GM18867 (cell line): ENCODE data around the gene PROK2.

ENCODE experiments used
- ATAC-seq: cut with Tn5 transposase; IDR thresholded peaks from one replicate; pipeline ENCODE4 v1.9.1; 2021; ENCODE audit warnings: mild to moderate bottlenecking, moderate library complexity; ENCODE audit not compliant: unreplicated experiment

The PROK2 gene

DNA sequence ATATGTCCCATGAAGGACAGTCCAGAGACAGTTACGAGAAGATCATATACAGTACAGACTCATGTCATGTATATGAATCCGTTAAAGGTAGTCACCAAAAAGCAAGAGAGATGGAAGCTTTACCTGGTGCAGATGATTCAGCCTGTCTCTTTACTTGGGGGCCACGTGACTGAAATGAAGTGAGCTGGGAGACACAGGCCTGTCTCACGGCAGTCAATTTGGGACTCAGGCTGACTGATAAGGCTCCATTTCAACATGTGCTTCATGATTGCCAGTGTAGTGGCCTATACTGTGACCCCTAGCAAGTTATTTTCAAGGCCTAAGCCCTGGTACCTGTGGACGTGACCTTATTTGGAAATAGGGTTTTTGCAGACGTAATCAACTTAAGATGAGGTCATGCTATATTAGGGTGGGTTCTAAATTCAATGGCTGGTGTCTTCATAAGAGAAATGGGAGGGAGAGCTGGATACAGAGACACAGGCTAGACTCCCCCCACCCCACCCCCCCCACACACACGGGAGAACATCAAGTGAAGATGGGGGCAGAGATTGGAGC, 3.0 kb upstream of the PROK2 start:
- ATAC-seq = no peak

DNA sequence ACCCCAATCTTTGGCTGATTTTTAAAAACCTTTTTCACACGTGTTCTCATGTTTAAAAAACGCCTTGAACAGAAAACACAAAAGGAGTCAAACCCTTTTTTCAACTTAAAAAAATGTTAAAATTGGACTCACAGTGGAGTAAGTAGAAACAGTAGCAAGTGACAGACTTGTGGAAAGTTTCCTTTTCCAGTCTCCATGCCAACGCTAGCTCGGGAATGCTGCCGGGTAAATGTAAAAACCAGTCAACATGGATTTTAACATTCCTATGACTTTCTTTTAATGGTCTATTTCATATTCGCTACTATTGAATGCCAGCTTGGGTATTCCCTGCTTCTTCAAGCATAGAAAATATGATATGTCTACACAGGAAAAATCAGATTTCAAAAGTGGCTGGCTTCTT, 1.6 kb upstream of the PROK2 start:
- no peak for ATAC-seq

DNA sequence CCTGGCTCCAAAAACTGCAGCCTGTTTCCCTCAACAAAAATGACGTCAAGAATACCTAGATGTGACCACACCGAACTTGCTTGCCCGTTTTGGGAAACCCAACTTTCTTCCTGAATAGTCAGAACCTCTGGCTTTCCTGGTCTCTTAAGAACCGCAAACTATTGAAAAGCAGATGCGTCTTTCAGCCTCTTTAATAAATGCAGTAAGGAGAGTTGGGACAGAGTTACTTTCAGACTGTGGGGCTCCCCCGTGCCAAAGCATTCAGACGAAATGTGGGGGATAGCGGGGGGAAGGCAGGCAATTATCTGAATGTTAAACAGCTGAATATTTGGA, 1.2 kb upstream of the PROK2 start:
- ATAC-seq = no peak

- no peak for ATAC-seq
Observed at GRCh38 chr3:71785532-71786216, 726 bp upstream of the PROK2 start.

- ATAC-seq = no peak
Observed at GRCh38 chr3:71784201-71784913, 591 bp downstream of the PROK2 start.

DNA sequence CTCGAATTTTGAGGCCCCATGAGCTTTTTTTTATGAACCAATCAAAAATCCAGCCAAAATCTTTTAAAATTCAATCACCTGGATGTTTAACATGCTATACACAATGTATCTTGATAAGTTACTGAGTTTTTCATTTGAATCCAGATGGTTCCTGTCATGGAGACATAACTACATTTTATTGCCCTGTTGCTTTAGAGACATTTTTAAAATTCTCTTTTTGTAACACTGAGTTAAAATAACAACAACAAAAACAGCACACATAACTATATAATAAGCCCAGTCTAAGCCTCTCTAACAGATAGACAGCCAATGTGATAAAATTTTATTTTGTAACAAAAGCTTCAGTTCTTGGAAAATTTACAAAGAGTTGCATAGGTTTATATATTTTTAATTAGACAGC, 1.8 kb downstream of the PROK2 start:
- ATAC-seq = no peak

DNA sequence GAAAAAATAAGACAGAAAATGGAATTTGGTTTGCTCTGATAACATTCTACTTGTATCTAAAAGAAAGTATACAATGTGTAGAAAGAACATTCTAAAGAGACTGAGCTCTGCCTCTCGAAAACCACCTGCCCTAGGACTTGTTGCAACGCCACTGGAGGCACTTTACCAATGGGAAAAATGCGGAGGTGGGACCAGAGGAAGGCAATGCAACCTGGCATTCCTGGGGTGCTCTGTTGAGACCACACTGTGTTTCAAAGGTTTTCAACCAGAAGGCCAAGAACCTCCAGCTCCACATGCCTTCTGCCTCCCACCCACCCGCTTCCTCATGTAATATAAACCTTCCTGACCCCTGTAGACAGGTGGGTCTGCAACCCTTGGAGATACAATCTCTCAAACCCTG, 4.5 kb downstream of the PROK2 start:
- ATAC-seq = no peak

DNA sequence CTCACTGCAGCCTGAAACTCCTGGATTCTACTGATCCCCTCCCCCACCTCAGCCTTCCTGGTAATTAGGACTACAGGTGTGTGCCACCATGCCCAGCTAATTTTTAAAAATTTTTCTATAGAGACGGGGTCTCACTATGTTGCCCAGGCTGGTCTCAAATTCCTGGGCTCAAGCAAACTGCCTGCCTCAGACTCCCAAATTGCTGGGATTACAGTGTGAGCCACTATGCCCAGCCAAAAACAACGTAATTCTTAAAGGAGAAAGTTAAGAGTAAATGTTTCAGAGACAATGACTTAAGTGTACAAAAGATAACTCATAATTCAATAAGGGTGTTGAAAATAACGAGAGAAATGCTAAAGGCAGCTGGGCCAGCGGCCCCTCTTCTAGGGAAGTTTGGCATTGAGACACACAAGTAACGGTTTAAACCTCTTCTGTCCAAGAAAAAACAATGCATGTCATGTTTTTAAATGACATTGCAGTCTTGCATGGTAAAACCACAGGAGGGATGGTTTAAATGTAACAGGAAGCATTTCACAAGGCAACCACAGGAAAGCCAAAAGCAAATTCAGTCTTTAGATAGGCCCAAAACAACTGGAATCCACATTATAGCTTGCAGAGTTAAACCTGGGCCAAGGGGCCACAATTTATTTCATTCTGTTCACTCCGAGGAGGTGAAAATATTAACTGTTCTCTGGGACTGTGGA, 5.1 kb downstream of the PROK2 start:
- ATAC-seq = no peak

DNA sequence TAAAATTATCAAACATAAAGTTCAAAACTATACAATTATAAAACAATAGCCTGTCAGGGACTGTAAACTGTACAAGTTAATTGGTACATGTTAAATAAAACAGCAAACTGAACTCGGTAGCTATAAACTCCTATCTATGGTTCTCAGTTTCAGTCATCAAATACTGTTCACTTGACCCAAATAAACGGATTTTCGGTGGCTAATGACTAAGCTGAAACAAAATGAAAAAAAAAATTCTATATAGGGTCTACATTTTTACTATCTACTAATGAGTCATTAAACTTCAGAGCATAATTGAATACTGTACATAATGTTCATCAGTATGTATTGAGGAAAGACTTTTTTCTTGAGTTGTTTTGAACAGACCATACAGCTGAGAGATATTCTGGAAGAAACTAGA, 6.6 kb downstream of the PROK2 start:
- no peak for ATAC-seq

DNA sequence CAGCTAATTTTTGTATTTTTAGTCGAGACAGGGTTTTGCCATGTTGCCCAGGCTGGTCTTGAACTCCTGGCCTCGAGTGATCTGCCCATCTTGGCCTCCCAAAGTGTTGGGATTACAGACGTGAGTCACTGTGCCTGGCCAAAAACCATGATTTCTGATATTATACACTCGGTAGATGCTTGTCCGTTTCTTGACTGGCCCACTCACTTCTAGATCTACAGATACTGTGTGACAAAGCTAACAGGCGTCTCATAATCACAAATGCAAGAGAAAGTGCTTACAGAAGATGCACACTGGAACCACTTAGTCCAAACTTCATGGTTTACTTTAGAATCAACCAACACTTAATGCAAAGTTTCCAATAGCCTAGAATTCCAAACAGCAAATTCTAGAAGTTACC, 8.4 kb downstream of the PROK2 start:
- ATAC-seq = no peak

- no peak for ATAC-seq
Observed at GRCh38 chr3:71771884-71772283, 13.1 kb downstream of the PROK2 start.

- no peak for ATAC-seq
Observed at GRCh38 chr3:71771126-71771525, 13.8 kb downstream of the PROK2 start.

- ATAC-seq = no peak
Observed at GRCh38 chr3:71763426-71763825, 21.5 kb downstream of the PROK2 start.

GRCh38 chr3:71760140-71760539, 24.8 kb downstream of the PROK2 start:
- no peak for ATAC-seq

GRCh38 chr3:71759401-71759800, 25.5 kb downstream of the PROK2 start:
- no peak for ATAC-seq

DNA sequence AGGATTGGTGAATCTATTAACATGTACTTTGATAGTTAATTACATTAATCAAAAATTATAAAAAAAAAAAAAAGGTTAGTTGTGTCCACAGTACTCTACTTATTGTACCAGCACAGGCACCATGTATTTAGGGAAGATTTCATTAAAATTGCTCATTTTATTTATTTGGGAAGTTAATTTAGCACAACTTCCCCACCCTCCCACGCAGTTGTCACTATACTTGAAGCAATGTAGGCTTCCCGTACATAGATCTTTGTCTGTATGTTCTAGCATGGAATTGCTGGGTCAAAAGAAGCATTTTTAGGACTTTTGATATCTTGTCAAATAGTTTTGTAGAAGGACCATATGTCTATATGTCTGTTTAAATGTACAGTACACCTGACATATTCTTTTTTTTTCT, 26.9 kb downstream of the PROK2 start:
- ATAC-seq = no peak

- no peak for ATAC-seq
Observed at GRCh38 chr3:71754610-71755253, 30.2 kb downstream of the PROK2 start.

DNA sequence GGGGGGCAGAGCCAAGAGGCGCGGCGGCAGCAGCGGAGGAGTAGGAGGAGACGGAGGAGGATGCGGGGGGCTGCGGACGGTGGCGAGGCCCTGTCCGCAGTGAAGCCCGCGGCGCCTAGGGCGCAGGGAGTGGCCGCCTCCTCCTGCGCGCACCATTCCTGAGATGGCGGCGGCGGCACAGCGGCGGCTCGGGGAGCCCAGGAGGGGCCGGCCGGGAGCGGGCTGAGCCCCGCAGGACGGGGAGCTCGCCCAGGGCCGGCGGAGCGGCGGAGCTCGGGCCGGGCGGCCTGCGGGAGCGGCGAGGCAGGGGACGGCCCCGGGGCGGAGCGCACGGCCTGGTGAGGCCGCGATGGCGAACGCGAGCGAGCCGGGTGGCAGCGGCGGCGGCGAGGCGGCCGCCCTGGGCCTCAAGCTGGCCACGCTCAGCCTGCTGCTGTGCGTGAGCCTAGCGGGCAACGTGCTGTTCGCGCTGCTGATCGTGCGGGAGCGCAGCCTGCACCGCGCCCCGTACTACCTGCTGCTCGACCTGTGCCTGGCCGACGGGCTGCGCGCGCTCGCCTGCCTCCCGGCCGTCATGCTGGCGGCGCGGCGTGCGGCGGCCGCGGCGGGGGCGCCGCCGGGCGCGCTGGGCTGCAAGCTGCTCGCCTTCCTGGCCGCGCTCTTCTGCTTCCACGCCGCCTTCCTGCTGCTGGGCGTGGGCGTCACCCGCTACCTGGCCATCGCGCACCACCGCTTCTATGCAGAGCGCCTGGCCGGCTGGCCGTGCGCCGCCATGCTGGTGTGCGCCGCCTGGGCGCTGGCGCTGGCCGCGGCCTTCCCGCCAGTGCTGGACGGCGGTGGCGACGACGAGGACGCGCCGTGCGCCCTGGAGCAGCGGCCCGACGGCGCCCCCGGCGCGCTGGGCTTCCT, 31.0 kb downstream of the PROK2 start, which contains the start of gene GPR27:
Gene GPR27 (plus strand): TSS at position 155 of the 909 bp plus-strand sequence. CDS start 195 bp downstream, at position 350.
- ATAC-seq = no peak

GRCh38 chr3:71752831-71753700, 31.9 kb downstream of the PROK2 start:
- no peak for ATAC-seq
